Measurements from ENCODE around the gene ACAA2. TPM values are rescaled to one million over a fixed set of nuclear protein-coding genes. Genes with fewer than 3 reads are reported as not detected.

Gene ACAA2
- total and polyA plus RNA-seq, 2 of the 8 experiments (the other 6 are each of a cell fraction or from before 2014, with no cell fraction given) = 63.4 to 151 TPM

DNA sequence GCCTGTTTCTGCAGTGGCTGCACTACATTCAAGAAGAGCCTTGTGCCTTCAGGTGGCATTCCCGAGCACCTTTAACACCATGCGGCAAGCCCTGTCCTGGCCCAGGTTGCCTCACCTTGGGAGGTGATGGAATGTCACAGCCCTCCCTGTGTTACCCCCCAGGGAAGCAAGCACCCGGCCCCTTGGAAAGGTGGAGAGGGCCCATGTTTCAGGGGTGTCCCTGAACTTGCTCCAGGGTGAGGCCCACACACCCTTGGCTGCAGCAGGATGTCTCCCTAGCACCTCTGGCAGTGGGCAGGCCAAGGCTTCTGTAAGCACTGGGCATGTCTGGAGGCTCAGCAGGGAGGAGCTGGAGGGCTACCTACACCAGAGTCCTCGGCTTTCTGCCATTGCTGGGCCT, 29.3 kb upstream of the ACAA2 start (continued):
- TF ChIP-seq CHD7 (IDR thresholded peaks at IDR 0.05; ENCODE audit: insufficient replicate concordance, low read length) (no peak), SIX5 (IDR thresholded peaks at IDR 0.05; ENCODE audit: low read depth, low read length) (no peak), TCF12 (IDR thresholded peaks at IDR 0.05; ENCODE audit: low read depth, low read length) (no peak)
